NCI-H128 (cell line): ENCODE measurements around the gene EIF4ENIF1.
"Not testable (repeated sequence)": the region's sequence is repeated elsewhere in the genome, so short reads cannot be mapped to it uniquely, and the experiment has no call there.

ENCODE experiments used
- DNase-seq: peaks from one replicate; lab custom pipeline; 2025; ENCODE audit not compliant: unreplicated experiment; lab: John Stamatoyannopoulos, UW

EIF4ENIF1 gene, protein sequence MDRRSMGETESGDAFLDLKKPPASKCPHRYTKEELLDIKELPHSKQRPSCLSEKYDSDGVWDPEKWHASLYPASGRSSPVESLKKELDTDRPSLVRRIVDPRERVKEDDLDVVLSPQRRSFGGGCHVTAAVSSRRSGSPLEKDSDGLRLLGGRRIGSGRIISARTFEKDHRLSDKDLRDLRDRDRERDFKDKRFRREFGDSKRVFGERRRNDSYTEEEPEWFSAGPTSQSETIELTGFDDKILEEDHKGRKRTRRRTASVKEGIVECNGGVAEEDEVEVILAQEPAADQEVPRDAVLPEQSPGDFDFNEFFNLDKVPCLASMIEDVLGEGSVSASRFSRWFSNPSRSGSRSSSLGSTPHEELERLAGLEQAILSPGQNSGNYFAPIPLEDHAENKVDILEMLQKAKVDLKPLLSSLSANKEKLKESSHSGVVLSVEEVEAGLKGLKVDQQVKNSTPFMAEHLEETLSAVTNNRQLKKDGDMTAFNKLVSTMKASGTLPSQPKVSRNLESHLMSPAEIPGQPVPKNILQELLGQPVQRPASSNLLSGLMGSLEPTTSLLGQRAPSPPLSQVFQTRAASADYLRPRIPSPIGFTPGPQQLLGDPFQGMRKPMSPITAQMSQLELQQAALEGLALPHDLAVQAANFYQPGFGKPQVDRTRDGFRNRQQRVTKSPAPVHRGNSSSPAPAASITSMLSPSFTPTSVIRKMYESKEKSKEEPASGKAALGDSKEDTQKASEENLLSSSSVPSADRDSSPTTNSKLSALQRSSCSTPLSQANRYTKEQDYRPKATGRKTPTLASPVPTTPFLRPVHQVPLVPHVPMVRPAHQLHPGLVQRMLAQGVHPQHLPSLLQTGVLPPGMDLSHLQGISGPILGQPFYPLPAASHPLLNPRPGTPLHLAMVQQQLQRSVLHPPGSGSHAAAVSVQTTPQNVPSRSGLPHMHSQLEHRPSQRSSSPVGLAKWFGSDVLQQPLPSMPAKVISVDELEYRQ

GRCh38 chr22:31489632-31490495 lies at the start of gene EIF4ENIF1:
TSS of gene EIF4ENIF1 (minus strand) at chr22:31489842. CDS start at chr22:31488718, 1,124 bp downstream.
- peak; percentile 16 for DNase-seq

GRCh38 chr22:31538815-31539214 lies 49.2 kb upstream of the EIF4ENIF1 start:
- no peak for DNase-seq

DNA sequence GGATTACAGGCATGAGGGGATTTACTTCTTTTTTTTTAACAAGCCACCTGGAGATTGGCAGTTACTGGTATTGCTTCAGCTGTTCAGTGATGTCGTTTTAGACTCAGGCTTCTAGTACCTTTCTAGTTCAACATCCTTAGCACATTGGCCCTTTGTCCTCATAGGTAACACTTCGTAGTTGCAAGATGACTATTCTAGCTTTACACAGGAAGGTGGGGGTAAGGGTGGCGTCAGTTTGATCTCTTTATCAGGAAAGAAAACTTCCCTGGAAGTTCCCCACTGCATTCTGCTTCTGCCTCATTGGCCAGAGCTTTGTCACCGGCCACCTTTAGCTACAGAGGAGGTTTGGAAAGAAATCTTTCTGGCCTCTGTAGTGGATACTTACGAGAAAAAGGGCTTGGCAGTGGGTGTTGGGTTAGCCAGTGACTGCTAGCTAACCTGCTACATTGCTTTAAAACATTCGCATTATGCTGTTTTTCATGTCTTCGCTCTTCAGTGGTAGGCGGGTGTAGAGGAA lies 47.4 kb upstream of the EIF4ENIF1 start:
- no peak for DNase-seq

DNA sequence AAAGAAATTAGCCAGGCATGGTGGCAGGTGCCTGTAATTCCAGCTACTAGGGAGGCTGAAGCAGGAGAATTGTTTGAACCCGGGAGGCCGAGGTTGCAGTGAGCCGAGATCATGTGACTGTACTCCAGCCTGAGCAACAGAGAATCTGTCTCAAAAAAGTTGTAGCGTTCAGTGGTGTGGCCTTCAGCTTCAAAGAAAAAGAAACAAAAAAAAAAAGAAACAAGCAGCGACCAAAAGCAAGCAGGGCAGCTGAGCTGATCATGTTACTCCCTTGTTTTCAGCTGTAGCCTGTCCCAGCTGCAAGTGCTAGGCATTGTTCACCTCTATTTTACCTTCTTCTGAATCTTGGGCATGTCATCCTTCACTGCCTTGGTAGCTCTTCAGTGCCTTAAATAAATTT lies 43.7 kb upstream of the EIF4ENIF1 start:
- DNase-seq, result no peak

- DNase-seq, result no peak
Observed at GRCh38 chr22:31532060-31532459, 42.4 kb upstream of the EIF4ENIF1 start.

DNA sequence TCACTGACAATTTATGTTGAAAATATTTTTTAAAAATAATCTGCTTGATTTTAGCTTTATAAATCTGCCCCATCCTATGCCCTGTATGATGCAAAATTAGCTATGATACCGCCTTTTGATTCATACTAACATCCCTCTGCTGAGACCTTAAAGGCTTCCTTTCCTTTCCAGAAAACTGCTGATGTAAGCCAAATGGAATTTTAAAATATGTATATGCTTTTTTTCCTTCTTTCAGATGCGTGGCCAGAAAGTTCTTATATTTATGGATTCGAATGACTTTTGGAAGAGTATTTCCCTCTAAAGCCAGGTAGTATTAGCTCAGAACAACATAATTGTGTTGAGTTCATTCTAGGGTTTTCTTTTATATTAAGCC lies 41.2 kb upstream of the EIF4ENIF1 start:
- no peak for DNase-seq

GRCh38 chr22:31526270-31526669 lies 36.6 kb upstream of the EIF4ENIF1 start:
- DNase-seq, result no peak

DNA sequence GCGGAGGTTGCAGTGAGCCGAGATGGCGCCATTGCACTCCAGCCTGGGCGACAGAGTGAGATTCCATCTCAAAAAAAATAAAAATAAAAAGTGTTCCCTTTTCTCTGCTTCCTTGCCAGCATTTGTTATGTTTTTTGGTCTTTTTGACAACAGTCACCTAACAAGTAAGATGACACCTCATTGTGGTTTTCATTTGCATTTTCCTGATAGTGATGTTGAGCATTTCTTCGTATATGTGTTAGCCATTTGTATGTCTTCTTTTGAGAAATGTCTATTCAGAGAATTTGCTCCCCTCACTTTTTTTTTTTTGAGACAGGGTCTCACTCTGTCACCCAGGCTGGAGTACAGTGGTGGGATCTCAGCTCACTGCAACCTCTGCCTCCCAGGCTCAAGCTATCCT lies 34.5 kb upstream of the EIF4ENIF1 start:
- not testable (repeated sequence) for DNase-seq

DNA sequence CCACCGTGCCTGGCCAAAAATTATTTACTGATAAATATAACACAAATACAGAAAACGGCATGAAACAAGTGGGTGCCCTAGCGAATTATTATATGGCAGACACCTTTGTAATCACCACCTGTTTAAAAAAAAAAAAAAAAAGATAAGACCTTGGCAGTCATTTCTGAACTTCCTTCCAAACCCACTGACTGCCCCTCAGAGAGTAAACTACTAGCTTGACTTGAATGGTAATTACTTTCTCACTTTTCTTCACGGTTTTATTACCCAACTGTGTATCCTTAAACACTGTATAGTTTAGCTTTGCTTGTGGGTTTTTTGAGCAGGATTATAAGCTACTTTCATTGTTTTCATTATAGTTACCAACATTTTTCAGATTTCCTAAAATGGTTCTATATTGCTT lies 30.4 kb upstream of the EIF4ENIF1 start:
- no peak for DNase-seq

DNA sequence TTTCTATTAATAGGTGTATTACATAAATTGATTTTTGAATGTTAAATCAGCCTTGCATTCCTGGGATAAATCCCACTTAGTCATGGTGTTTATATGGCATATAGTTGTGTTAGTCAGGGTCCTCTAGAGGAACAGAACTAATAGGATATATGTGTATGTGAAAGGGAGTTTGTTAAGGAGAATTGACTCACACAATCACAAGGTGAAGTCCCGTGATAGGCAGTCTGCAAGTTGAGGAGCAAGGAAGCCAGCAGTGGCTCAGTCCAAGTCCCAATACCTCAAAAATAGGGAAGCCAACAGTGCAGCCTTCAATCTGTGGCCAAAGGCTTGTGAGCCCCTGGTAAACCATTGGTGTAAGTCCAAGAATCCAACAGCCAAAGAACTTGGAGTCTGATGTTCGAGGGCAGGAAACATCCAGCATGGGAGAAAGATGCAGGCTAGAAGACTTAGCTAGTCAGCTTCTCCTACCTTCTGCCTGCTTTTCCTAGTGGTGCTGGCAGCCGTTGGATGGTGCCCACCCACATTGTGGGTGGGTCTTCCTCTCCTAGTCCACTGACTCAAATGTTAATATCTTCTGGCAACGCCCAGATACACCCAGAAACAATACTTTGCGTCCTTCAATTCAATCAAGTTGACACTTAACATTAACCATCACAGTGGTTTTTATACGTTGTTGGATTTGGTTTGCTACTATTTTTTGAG lies 19.6 kb upstream of the EIF4ENIF1 start:
- DNase-seq, result no peak

DNA sequence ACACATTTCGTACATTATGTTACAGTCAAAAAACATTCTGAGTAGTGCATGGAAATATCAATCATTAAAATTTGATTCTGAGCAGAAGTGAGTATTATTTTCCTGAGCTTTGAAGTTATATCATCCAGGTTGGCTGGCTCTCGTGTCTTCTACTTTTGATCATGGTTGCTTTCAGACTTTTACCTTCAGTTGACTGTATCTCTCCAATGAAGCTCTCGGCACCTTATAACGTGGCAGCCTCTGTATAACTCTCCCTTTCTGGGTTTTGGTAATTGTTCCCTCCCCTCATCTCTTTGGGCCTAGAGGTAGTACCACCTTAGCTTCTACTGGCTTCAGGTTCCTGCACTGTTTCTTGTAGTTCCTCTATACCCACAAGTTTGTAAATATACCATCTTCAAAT lies 18.9 kb upstream of the EIF4ENIF1 start:
- no peak for DNase-seq

DNA sequence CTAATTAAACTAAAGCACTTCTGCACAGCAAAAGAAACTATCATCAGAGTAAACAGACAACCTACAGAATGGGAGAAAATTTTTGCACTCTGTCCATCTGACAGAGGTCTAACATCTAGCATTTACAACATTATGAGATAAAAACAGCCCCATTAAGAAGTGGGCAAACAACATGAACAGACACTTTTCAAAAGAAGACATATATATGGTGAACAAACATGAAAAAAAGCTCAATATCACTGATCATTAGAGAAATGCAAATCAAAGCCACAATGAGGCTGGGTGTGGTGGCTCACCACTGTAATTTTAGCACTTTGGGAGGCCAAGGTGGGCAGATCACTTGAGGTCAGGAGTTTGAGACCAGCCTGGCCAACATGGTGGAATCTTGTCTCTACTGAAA lies 17.9 kb upstream of the EIF4ENIF1 start:
- DNase-seq, result not testable (repeated sequence)

DNA sequence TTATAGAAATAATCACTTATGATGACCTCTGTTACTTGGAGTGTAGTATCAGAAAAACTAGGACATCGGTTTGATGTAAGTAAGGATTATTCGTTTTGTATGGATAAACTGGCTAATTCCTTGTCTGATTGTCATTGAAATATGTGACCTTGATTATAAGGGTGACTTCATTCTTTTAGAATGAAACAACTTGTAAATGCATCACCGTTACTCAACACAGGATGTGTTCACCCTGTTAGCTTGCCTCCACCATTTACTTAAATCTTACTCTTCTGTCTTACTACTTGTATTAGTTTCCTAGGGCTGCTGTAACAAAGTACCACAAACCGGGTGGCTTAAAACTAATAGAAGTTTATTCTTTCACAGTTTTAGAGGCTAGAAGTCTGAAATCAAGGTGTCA lies 14.6 kb upstream of the EIF4ENIF1 start:
- no peak for DNase-seq

GRCh38 chr22:31503211-31503964 lies 13.7 kb upstream of the EIF4ENIF1 start:
- DNase-seq, result no peak

GRCh38 chr22:31501738-31502137 lies 12.1 kb upstream of the EIF4ENIF1 start:
- no peak for DNase-seq

- DNase-seq, result no peak
Observed at GRCh38 chr22:31497148-31497938, 7.7 kb upstream of the EIF4ENIF1 start.

GRCh38 chr22:31496735-31497146 lies 7.1 kb upstream of the EIF4ENIF1 start:
- DNase-seq, result no peak

GRCh38 chr22:31496007-31496734 lies 6.5 kb upstream of the EIF4ENIF1 start, which contains the start of gene SFI1:
TSS of gene SFI1 (plus strand) at chr22:31496536. CDS start at chr22:31508285, 11,749 bp downstream.
- DNase-seq, result peak; percentile 71
